Activated T-cell treated with anti-CD3 and anti-CD28 coated beads for 24 hours (primary cell): ENCODE results near the gene NR2F1-AS1.
"Not testable (repeated sequence)": the region's sequence is repeated elsewhere in the genome, so short reads cannot be mapped to it uniquely, and the experiment has no call there.

ENCODE experiments used
- DNase-seq: peaks from one replicate; pipeline ENCODE4 v3.0.0-alpha.2; 2020; ENCODE audit warnings: low read depth

Gene NR2F1-AS1

GRCh38 chr5:93517828-93518227, 63.2 kb downstream of the NR2F1-AS1 start:
- DNase-seq: no peak

- DNase-seq: no peak
These were observed 67.7 kb downstream of the NR2F1-AS1 start for GRCh38 chr5:93513298-93513697.

- no peak for DNase-seq
These were observed 68.2 kb downstream of the NR2F1-AS1 start for GRCh38 chr5:93512799-93513198.

- no peak for DNase-seq
These were observed 69.6 kb downstream of the NR2F1-AS1 start for GRCh38 chr5:93511445-93511844.

- no peak for DNase-seq
These were observed 70.2 kb downstream of the NR2F1-AS1 start for GRCh38 chr5:93510626-93511380.

- DNase-seq: not testable (repeated sequence)
These were observed 75.5 kb downstream of the NR2F1-AS1 start for GRCh38 chr5:93505553-93505952.

- DNase-seq: no peak
These were observed 77.4 kb downstream of the NR2F1-AS1 start for GRCh38 chr5:93503598-93504067.

- DNase-seq: no peak
These were observed 83.9 kb downstream of the NR2F1-AS1 start for GRCh38 chr5:93497096-93497495.

GRCh38 chr5:93479982-93480509, 101.0 kb downstream of the NR2F1-AS1 start:
- DNase-seq: no peak

GRCh38 chr5:93477816-93478215, 103.2 kb downstream of the NR2F1-AS1 start:
- DNase-seq: no peak

- no peak for DNase-seq
These were observed 104.7 kb downstream of the NR2F1-AS1 start for GRCh38 chr5:93476251-93476742.

- DNase-seq: no peak
These were observed 118.1 kb downstream of the NR2F1-AS1 start for GRCh38 chr5:93462916-93463315.

GRCh38 chr5:93461756-93462155, 119.3 kb downstream of the NR2F1-AS1 start:
- no peak for DNase-seq

- DNase-seq: no peak
These were observed 120.7 kb downstream of the NR2F1-AS1 start for GRCh38 chr5:93460286-93460685.

GRCh38 chr5:93456796-93457195, 124.2 kb downstream of the NR2F1-AS1 start:
- DNase-seq: not testable (repeated sequence)

GRCh38 chr5:93454896-93455295, 126.1 kb downstream of the NR2F1-AS1 start:
- DNase-seq: no peak

- no peak for DNase-seq
These were observed 128.8 kb downstream of the NR2F1-AS1 start for GRCh38 chr5:93452255-93452654.

GRCh38 chr5:93438124-93438523, 142.9 kb downstream of the NR2F1-AS1 start:
- DNase-seq: no peak

- no peak for DNase-seq
These were observed 144.9 kb downstream of the NR2F1-AS1 start for GRCh38 chr5:93436083-93436482.

- no peak for DNase-seq
These were observed 147.6 kb downstream of the NR2F1-AS1 start for GRCh38 chr5:93433422-93433821.

GRCh38 chr5:93431250-93431649, 149.8 kb downstream of the NR2F1-AS1 start:
- DNase-seq: no peak

GRCh38 chr5:93430673-93431199, 150.3 kb downstream of the NR2F1-AS1 start:
- no peak for DNase-seq

- no peak for DNase-seq
These were observed 150.9 kb downstream of the NR2F1-AS1 start for GRCh38 chr5:93430118-93430517.
